Islet precursor cell (in vitro differentiated cells): ENCODE data around the gene IARS2.
"Not testable (repeated sequence)": the region's sequence is repeated elsewhere in the genome, so short reads cannot be mapped to it uniquely, and the experiment has no call there.

Source experiments
- DNase-seq: peaks from one replicate; pipeline ENCODE4 v3.0.0-alpha.2; 2018

Gene IARS2

DNA sequence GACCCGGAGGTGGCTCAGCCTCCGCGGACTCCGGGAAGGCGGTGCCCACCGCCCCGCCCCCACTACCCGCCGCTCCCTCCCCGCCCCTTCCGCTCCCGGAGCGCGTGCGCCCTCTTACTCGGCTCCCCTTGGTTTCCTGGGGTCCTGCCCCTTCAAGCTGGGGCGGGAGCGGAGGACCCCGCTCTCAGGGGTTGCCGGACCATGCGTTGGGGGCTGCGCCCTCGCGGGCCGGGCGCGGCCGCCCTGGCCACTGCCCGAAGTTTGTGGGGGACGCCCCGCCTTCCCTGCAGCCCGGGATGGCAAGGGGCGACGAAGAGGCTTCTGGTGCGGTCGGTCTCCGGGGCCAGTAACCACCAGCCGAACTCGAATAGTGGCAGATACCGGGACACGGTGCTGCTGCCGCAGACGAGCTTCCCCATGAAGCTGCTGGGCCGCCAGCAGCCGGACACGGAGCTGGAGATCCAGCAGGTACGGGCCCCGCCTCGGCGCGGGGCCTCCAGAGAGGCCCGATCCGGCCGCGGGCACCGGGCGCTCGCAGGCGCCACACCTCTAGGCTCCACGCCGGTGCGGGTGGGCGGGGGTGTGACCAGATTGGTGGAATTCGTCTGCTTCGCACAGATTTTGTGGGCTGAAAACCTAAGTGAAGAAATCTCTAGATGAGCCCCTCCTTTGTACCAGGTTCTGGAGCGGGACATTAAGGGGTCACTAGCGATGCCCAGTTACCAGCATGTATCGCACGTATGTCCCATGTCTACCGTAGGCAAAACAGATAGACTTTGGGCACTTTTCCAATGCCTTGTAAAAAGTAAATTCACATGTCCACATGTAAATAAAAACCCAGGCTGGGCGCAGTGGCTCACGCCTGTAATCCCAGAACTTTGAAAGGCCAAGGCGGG lies at the start of gene IARS2:
TSS of gene IARS2 (plus strand) at position 117 of the 896 bp plus-strand sequence. CDS start at position 202, 85 bp downstream.
- DNase-seq, result peak; percentile 92

DNA sequence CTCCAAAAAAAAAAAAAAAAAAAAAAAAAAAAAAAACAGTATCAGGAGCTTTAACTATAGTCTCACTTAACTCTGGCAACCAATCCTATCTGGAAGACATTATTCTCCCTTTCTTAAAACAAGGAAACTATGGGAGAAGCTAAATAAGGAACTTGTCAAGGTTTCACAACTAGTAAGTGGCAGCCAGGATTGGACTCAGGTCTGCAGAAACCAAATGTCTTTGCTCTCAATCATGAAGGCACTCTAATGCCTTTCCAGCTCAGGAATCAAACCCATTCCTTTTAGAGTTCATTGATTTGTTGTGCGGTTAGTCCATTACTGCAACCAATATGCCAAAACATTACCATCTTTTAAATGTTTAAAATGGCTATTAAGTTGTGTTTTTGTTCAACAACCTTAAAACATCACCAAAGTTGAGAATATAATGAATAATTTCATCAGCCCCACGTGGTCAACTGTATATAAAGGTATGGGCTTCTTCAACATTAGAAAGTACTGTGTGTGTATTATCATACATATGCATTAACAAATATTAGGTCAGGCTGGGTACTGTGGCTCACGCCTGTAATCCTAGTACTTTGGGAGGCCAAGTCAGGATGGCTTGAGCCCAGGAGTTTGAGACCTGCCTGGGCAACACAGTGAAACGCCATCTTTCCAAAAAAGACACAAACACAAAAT lies 49.1 kb upstream of the IARS2 start:
- no peak for DNase-seq

DNA sequence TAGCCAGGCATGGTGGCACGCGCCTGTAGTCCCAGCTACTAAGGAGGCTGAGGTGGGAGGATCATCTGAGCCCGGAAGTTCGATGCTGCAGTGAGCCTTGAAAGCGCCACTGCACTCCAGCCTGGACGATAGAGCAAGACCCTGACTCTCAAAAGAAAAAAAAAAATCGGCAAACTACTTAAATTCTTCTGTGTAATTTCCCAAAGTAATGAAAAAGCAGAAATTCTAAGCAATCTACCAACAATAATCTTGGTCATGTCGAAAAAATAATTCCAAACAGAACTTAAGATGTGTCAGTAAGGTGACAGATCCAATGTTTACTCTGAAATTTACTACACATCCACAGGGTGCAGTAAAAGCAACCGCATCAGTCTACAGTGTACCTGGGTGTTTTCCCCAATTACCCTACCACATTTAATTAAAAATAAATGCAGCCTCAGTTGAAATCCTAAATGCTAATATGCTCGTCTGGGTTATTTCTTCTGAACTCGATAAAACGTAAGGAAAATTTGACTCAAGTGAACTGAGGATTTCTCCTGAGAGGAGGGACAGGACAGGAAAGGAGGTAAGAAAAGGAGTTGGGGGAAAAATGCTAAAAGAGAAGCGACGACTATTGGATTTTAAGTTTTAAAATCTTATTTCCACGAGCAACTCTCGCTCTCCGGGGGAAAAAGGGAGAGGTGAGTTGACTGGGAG lies 48.4 kb upstream of the IARS2 start:
- no peak for DNase-seq

DNA sequence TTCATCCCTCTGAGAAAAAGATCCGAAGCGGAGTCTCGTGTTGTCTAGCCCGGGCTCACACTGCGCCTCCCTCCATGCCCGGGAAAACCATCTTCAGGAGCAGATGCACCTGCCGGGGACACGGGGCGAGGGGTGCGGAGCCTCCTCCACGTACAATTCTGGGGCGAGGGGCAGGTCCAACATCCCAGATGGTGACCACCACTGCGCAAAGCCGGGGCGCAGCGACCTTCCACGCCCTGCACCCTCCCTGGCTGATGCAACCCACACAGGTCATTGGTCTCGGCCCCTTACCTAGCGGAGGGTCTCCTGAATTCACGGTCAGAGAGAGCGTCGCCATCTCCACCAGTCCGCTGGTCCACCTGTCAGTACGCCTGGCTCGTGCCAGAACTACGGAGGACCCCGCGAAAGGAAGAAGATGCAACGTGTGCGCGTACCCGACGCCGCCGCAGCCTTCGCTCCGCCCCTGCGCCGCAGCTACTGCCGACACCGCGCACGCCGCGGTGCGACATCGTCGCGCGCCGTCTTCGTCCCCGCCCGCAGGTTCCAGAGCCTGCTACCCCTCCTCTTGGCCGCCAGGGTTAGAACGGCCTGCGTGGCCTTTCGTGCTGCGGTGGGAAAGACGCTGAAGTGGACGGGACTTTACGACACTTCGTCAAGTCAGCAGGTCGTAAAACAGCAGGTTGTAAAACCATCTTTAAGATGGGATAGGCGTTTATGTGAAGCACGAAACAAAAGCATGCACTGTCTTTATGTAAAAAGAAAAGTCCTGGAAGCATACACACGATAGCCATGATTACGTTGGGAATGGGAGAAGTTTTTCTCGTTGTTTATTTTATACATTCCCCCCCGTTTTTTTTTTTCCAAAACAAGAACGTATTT lies 47.6 kb upstream of the IARS2 start, which contains the start of gene EPRS1:
TSS of gene EPRS1 (minus strand) at position 454 of the 879 bp plus-strand sequence. CDS start at position 337, 117 bp downstream.
- DNase-seq, result peak; percentile 98

DNA sequence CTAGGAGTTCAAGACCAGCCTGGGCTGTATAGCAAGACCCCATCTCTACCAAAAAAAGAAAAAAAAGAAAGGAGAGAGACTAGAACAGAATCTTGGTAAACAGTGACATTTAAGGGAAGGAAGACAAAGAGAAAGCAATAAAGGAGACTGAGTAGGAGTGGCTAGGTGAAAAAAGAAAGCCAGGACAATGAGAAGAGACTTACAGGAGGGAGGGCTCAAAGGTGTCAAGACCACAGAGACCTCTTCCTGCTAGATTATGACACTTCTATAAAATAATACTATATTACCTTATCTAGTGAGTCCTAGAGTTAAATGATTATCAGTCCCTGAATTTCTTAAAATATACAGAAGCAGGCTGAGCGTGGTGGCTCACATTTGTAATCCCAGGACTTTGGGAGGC lies 37.6 kb upstream of the IARS2 start:
- DNase-seq, result no peak

DNA sequence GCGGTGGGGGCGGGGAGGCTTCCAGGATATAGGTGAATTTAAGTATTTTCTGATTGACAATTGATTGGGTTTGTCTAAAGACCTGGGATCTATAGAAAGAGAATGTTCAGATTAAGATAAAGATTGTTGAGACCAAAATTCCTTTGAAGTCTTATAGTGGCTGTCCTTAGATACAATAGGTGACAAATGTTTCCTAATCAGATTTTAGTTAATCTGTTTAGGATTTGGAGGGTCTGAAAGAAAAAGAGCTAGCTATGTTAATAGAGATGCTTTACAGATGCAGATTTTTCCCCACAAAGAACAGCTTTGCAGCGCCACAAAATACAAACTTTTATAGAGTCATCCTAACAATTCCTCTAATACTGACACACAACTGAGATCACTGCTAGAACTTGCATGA lies 33.1 kb upstream of the IARS2 start:
- DNase-seq, result no peak

DNA sequence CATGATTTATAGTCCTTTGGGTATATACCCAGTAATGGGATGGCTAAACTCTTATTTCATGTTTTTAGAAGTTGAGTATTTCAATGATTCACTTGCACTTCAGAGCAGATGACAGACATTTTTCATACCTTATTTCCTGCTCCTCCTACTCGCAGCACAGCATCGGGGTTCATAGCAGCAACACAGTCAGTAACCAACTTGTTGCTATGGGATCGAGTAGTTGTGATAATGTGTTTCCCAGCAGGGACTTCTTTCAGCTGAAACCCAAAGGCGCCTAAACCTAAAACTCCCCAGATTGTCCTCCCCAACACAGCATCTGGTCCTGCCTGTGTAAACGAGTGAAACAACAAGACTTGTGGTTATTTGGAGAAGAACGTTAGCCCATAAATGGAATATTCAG lies 31.3 kb upstream of the IARS2 start:
- DNase-seq, result no peak

DNA sequence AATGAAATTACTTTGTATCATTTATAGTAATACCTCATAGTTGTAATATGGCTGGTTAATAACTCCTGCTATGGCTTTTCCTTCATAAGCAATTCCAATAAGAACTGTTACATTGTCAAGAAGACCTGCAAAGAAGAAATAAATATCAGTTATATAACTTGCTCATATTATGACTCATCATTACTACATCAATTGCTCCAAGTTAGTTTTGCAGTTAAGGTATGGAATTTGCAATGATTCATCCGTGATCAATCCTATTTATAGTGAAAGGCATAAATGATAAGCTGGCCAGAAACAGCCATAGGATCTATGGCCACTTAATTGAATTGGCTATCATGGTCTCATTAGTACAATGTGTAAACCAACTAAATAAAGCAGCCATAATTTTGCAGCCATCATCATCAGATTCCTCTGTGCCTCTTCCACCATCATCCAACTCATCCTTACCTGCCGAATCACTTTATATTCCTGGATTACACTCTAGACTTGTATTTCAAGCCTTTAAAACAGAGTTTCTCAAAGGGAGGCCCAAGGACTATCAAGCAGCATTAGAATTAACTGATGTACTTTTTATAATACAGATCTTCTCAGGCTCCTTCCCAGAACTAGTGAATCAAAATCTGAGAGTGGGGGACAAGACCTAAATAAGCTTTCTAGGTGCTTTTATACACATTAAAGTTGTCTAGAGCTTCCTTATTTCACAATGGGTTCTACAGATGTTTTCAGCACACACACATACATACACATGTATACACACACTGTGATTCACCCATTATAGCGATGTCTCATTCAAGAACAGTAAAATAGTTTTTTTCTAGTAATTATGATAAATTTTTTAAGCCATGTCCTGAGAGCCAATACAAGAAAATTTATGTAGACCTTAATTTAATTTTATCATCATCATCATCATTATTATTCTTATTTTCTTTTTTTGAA lies 26.4 kb upstream of the IARS2 start:
- no peak for DNase-seq

DNA sequence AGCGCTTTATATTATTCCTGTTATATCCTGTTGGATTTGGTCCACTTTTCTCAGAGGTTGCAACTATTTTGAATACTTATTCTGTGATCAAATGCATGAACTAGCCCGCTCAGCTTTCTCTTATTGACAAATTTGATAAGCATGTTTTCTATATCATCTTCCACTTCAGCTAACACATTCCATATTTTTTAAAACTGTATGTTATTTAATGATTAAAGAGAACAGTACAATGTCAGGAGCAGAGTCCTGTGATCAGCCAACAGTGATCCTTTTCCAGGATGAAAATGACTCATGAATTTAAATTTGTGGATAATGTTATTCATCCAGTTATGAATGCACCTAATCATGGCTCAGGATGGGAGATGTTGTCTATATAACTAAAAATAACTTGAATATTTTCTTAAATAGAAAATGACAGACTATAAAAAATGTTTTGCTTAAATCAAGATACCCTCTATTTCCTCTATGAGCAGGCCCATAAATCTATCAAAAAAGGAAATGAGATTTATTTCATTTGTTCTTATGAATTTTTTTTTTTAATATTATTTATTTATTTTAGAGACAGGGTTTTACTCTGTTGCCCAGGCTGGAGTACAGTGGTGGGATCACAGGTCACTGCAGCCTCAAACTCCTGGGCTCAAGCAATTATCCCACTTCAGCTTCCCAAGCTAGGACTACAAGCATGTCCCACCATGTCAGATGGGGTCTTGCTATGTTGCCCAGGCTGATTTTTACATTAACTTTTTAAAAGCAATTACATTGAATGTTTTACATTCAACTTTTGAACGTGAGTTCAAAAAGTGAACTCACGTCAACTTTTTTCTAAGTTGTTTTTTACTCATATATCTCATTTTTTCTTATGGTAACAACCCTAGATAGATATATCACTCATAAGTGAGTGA lies 16.8 kb upstream of the IARS2 start:
- no peak for DNase-seq

DNA sequence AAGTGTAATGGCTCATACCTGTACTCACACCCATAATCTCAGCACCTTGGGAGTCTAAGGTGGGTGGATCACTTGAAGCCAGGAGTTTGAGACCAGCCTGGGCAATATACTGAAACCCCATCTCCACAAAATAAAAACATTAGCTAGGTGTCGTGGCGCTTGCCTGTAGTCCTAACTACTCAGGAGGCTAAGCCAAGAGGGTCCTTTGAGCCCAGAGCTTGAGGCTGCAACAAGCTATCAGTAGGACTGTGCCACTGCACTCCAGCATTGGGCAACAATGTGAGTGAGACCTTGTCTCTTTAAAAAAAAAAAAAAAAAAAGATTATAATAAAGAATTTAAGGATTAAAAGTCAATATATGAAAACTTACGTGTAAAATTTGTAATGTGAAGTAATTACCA lies 16.0 kb upstream of the IARS2 start:
- no peak for DNase-seq

DNA sequence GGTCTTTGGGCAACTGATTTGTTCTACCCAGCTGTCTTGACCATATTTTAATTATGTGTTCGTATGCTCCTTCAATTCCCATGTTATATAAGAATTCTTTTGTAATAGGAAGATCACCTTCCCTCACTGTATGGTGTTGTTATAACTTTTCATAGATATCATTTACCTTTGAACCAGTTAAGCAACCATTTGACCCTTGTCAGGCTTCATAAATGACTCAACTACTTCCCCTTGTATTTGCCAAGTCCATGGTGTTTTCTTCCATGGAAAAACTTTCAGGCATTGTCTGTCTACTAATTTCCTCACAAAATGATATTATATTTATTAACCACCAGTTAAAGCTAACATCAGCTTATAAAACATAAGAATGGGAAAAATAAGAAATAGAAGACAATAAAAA lies 9.5 kb upstream of the IARS2 start:
- no peak for DNase-seq

DNA sequence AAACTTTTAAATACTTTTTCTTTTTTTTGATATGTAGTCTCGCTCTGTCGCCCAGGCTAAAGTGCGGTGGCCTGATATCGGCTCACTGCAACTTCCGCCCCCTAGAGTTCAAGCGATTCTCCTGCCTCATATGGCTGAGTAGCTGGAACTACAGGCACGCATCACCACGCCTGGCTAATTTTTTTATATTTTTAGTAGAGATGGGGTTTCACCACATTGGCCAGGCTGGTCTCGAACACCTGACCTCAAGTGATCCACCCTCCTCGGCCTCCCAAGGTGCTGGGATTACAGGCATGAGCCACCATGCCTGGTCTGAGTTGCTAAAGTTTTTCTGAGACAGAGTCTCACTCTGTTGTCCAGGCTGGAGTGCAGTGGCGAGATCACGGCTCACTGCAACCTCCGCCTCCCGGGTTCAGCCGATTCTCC lies 7.7 kb upstream of the IARS2 start:
- DNase-seq, result peak; percentile 70

DNA sequence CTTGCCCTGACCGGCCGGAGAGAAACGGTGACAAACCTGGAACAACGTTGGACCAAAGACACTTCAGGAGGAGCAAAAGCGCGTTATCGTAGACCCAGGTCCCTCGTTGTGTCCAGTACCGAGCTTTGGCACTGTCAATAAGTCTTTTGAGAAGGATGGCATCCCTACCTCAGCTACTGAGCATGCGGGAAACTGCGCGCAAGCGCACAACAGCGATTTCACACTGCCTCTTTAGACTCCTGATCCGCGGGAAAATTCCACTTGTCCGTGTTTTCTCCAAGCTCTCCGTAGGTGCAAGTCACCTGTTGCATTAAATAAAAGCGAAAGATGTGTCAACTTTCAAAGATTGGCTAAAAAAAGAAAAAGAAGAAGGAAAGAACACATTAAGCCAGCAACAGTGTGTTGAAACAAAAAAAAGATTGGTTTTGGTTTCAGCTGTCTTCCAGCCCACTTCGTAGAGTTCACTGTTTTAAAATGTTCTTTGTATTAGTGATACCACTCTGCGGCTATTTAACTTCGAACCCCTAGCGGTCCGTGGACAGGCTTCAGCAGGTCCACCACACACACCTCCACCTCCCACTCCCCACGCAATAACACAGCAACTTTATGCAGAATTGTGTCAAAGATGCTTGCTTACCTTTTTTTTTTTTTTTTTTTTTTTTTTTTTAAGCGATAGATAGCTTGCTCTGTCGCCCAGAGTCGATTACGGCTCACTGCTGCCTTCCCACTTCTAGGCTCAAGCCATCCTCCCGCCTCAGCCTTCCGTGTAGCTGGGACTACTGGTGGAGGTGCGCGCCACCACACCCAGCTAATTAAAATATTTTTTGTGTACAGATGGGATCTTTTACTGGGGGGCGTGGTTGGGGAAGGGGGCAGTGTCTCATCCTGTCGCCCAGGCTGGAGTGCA lies 4.0 kb upstream of the IARS2 start, which contains the start of gene BPNT1:
TSS of gene BPNT1 (minus strand) at position 139 of the 907 bp plus-strand sequence. CDS start 9,942 bp downstream, outside the sequence.
- DNase-seq, result peak; percentile 96

DNA sequence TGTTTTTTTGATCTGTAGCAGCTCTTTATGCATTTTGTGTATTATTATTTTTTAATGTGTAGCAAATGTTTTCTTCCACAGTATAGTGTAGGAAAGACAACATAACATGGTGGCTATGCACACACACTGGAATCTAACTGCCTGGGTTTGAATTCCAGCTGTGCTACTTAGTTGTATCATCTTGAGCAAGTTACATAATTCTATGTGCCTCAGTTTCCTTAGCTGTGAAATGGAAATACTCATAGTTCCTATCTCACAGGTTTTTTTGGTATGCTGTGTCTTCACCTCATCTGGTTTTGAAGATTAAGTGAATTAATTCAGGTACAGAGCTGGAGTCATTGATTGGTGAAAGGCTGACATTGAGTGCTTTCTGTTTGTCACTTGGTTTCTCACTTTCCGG lies 1.2 kb upstream of the IARS2 start:
- DNase-seq, result no peak

DNA sequence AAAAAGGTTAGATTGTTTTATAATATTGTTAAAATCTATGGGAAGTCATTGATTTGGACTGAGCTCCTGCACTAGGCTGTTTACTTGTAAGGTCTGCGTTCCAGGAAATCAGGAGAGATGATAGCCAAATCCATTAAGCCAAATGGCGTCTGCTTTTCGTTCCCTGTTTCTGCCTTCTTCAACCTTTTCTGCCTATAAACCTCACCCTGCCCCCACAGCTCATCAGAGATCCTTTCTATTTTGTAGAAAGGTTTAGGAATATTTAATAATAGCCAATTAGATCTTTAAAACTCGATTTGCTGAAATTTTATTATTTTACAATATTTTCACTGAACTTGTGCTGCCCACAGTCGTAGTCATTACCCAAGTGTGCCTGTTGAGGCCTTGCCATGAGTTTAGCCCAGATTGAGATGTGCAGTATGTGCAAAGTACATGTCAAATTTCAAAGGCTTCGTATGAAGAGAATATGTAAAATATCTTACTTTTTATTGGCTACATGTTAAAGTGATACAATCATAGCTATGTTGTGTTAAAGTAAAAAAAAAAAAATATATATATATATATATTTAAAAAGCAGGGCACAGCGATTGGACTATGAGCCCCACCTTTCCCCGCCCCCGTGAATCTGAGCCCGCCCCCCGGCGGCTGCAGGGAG lies 444 bp upstream of the IARS2 start:
- DNase-seq, result no peak

DNA sequence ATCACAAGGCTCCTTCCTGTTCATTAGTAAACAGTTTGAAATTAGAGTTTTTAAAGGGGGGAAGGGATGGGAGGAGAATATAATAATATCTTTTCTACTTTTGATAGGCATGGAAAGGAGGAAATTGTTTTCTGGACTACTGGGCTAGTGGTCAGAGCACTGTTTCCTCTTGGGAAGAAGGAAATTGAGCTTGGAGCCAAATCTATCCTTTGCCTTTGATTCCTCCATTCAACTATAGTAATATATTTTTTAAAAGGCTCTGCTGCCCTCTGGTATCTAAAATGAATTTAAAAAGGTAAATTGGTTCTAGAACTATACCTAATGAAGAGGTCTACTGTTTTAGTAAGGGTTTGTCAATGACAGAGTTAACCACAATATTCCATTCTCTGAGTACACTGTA lies 5.9 kb downstream of the IARS2 start:
- DNase-seq, result no peak

DNA sequence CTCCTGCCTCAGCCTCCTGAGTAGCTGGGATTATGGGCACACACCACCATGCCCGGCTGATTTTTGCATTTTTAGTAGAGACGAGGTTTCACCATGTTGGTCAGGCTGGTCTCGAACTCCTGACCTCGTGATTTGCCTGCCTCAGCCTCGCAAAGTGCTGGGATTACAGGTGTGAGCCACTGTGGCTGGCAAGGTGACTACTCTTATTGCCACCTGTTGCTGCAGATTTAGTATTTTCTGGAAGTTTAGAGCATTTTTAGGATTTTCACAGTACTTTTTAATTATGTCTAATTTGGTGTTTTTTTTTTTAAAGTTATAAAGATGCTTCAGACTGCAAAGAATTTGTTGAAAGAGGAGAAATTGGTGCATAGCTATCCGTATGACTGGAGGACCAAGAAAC lies 16.5 kb downstream of the IARS2 start:
- DNase-seq, result not testable (repeated sequence)

DNA sequence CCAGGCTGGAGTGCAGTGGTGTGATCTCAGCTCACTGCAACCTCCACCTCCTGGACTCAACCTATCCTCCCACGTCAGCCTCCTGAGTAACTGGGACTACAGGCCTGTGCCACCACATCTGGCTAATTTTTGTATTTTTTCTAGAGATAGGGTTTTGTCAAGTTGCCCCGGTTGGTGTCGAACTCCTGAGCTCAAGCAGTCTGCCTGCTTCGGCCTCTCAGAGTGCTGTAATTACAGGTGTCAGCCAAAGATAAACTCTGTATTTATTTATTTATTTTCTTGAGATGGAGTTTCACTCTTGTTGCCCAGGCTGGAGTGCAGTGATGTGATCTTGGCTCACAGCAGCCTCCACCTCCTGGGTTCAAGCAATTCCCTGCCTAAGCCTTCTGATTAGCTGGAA lies 18.7 kb downstream of the IARS2 start:
- DNase-seq, result not testable (repeated sequence)
